HG02884 (cell line): ENCODE results near the gene HDAC7.
"Not testable (repeated sequence)": the region's sequence is repeated elsewhere in the genome, so short reads cannot be mapped to it uniquely, and the experiment has no call there.

Source experiments
- ATAC-seq: cut with Tn5 transposase; IDR thresholded peaks from one replicate; pipeline ENCODE4 v1.9.1; 2021; ENCODE audit warnings: mild to moderate bottlenecking, moderate library complexity; ENCODE audit not compliant: unreplicated experiment

HDAC7 gene

GRCh38 chr12:47850153-47851084, 30.7 kb upstream of the HDAC7 start:
- no peak for ATAC-seq

DNA sequence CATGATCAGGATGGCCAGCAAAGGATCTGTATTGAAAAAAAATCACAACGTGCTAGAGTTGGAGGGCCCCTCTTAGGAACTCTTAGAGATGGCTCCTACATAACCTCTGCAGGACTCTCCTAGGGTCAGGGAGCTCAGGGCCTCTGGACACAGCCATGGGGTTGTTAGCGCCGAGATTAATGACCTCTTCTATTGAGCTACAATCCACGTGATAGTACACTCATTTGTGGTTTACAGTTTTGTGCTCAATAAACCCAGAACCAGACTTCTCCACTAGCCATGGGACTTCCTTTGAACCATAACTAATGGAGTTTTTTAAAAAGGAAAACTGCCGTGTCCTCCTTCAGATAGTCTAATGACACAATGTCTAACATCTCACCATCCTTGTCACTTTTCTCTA, 29.6 kb upstream of the HDAC7 start:
- ATAC-seq: no peak

- no peak for ATAC-seq
Observed at GRCh38 chr12:47848853-47849252, 29.1 kb upstream of the HDAC7 start.

- ATAC-seq: no peak
Observed at GRCh38 chr12:47846294-47846996, 26.7 kb upstream of the HDAC7 start.

DNA sequence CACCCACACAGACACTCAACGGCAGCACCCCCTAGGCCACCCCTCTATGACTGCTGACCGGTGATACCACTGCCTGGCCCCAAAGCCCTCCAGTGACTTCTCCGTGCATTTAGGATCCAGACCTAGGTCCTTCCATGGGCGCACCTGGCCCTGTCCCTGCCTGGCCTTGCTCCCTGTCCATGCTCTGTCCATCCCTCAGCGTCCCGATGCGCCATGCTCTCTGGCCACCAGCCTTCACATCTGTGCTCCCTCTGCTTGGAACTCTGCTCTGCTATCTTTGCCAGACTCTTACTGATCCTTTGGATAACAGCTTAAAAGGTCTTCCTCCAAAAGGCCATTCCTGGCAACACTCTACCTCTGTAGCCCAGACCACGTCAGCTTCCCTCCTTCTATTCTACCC, 25.4 kb upstream of the HDAC7 start:
- ATAC-seq: no peak

DNA sequence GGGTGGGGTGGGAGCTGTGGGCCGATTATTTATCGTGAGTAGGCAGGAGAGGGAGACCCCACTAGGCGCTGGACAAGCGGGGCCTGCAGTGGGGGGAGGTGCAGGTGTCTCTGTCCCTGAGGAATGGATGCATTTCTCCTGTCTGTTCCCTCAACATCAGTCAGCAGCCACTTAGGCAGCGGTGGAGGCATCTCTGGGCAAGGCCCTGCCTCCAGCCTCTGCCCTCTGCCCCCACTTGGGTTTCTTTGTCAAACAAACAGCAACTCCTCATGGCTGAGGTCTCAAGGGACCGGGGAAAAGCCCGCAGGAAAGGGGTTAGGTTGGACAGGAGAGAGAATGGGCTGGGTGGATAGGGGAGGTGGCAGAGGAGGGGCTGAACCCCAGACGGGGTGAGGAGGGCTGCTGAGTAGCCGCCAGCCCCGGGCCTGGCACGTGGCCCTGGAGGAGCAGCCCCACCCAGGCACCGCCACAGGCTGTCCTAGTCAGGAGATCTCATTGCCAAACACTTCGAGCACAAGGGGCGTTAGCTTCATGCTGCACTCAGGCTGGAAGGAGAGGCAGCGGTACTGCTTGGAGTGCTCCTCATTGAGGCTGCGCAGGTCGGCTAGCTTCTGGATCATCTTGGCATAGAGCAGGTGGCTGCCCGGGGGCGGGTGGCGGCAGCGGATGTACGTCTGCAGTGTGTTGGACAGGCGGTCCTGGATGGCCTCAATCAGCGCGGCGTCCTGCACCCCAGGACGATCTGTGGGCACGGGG, 24.7 kb upstream of the HDAC7 start:
- no peak for ATAC-seq

GRCh38 chr12:47843226-47843980, 23.7 kb upstream of the HDAC7 start:
- ATAC-seq: no peak

DNA sequence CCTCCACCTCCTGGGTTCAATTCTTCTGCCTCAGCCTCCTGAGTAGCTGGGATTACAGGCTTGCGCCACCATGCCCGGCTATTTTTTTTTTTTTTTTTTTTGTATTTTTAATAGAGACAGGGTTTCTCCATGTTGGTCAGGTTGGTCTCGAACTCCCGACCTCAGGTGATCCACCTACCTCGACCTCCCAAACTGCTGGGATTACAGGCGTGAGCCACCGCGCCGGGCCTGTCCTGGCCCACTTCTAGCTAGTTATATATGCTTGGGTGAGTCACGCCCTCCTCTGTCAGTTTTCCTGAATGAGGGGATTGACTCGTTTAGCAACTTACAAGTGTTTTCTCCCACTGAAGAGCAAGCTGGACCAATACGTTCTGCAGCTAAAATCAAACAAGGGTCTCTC, 22.8 kb upstream of the HDAC7 start:
- not testable (repeated sequence) for ATAC-seq

- no peak for ATAC-seq
Observed at GRCh38 chr12:47841910-47842309, 22.2 kb upstream of the HDAC7 start.

DNA sequence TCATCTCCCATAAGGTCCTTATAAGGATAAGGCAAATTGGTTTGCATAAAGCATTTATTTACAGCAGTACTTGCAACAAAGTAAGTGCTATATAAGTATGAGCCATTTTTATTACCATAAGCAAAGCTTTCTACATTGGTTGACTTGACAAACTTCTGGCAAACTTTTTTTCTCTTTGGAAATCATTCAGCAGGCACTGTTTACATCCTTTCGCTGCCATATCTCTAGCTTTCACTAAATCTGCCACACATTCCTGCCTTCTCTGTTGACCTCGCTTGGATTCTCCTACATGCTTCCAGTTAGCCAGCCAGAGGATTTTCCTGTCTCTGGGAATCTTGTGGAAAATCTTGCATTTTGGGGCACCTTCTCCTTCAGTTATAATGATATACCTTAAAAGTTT, 21.8 kb upstream of the HDAC7 start:
- ATAC-seq: no peak

- no peak for ATAC-seq
Observed at GRCh38 chr12:47840571-47840970, 20.9 kb upstream of the HDAC7 start.

DNA sequence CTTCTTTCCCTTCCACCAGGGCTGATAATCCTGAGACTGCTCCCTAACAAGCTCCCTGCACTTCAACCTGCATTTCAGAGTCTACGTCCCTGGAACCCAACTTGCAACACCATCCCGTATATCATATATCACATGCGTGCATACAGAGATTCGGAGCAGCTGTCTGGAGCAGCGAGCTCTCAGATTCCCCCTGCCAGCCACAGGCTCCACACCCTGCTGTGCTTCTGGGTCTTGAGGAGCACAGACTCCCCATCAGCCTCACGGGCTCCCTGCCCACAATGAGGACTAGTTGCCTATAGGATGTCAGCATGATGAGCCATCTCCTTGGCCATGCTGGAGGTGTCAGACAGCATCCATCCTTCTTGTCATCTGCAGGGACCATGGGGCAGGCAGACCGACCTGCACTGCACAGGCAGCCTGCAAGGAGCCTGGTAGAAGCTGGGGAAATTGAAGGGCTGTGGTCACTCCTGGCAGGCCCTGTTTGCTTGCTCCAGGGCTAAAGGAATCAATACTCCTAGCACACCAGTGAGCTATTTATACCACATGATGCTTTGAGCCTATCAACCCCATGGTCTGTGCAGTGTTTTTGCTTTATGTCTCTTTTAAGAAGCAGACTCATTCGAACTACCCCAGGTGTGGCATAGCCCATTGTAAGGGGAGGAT, 19.6 kb upstream of the HDAC7 start:
- no peak for ATAC-seq

DNA sequence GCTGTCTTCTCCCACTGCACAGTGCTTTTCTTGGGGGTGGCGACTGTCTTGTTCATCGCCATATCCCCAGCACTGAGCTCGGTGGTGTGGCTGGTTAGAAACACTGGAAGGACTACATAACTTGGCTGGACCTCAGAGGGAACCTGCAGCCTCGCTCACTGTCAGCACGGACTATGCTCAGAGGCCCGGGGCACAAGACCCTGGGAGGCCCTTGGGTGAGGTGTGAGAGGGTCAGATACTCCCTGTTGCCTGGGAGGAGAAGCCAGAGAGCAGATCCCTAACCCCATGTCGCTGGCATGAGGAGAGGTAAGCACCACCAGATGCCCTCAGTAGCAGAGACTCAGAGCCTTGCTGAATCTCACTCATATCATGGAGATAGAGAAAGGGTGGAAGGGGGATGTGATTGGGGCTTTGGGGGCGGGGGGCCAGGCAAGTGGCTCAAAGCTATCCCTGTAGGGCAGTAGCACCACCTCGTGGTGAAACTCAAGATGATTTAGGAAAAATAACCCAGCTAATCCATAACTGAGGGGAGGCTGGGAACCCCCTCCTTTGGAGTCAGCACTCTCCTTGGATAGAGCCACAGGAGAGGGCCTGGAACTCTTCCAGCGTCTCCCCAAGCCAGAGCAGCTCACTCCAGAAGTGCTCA, 18.7 kb upstream of the HDAC7 start:
- no peak for ATAC-seq

- ATAC-seq: no peak
Observed at GRCh38 chr12:47837190-47838171, 17.8 kb upstream of the HDAC7 start.

GRCh38 chr12:47835831-47836155, 16.1 kb upstream of the HDAC7 start:
- ATAC-seq: no peak

GRCh38 chr12:47835006-47835830, 15.5 kb upstream of the HDAC7 start:
- ATAC-seq: no peak

DNA sequence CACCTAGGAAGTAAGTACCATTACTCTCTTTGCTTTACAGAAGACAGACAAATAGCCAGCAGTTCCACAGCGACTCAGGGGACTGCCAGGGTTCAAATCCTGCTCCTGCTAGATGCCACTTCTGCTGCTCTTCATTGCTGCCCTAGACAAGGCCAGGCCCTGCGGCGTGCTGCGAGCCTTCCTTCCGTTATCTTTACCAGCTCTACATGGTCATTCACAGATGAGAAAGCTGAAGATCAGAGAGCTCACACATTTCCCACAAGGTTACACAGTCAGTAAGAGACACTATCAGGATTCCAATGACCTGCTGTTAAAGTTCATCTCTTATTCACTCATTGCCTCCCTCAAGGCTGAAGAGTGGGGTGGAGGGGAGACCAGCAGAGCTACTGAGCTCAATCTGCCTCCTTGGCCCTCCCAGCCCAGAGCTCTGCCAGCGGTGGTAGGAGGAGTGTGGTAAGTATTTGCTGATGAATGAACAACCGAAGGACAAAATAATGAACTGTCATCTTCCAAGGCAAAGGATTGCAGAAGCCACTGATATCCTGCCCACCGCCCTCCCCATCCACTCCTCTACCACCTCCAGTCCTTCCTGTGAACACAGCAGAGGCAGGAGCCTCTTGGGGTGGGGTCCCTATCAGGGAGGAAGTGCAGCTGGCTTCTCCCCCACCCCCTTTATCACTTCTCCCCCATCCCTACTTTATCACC, 14.6 kb upstream of the HDAC7 start:
- no peak for ATAC-seq
